HG03571 (cell line): ENCODE measurements around the gene HCRTR1.

Source experiments
- ATAC-seq: cut with Tn5 transposase; IDR thresholded peaks from one replicate; pipeline ENCODE4 v1.9.1; 2021; ENCODE audit not compliant: unreplicated experiment

The HCRTR1 gene

DNA sequence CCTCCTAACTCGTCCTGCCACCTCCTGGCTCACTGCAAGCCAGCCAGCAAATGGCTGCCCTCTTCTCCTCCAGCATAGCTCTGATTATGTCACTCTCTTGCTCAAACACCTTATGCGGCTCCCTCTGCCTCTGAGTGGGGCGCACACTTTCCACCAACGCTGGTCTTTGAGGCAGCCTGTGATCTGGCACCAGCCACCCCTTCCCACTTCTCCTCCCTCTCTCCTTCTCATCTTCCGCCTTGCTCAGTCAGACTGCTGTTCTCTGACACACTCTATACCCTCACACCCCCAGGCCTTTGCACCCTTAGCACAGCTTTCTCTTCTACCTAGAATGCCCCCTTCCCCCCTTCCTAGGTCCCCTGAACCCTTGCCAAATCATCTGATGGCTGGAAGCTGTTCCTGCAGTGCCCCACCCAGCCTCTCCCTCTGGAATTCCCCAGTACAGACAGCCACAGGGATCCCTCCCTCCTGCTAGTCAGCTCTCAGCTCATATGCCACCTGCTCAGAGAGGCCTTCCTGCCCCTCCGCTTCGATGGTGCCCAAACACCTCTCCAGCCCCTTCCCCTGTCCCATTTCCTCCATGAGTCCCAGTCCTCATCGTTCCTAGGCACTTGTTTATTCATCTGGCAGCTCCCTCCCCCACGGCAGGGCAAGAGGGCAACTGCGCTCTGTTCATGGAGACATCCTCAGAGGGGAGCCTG, 48.9 kb downstream of the HCRTR1 start:
- ATAC-seq = no peak

DNA sequence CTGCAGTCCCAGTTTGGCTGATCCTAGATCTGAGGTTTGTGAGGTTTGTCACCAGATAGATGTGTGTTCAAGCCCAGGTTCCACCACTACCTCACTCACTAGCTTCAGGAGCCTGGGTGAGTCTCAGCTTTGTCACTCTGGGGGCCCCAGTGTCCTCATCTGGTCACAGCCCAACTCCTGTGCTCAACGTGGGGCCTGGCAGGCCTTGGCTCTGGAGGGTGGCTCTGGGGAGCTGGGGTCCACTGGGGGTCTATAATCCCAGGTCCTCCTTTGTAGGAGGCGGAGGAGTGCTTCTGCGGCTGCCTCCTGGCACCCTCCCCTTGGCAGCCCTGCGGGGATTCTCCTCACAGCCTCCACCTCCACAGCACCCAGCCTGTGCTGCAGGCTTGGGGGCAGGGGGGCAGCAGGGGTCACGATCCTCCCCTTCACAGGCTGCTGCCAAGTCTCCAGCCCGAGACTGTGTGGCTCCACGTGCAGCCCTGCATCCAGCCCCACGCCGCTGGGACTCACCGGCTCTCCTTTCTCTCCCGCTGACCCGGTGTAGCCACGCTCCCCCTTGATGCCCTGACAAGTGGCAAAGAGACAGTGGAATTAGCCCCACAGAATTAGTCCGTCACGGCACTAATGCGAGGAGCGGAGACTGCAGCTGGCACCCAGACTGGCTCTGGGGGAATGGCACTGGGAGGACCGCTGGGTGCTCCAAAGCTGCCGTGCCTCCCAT, 49.7 kb downstream of the HCRTR1 start:
- ATAC-seq = no peak

DNA sequence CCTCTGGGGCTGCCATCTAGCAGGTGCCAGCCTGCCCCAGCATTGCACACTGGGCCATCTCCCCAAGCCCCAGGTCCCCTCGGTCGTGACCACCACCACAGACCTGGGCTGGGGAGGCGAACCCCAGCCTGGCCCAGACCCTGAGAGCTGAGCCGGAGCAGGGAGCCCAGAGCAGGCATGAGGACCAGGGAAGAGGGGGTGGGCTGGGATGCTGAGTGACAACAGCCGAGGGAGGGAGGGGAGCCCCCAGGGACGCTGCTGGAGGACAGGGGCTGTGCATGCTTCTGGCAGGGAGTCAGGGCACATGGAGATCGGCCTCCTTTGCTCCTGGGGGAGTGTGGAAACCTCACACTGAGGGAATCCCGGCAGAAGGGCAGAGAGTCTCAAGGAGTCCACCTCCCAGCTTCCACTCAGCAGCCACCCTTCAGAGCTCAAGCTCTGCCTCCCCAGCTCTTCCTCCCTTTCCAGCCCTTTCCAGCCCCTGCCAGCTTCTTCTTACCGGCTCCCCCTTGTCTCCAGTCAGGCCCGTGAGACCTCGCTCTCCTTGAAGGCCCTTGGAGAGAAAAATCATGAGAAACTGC, 50.9 kb downstream of the HCRTR1 start:
- no peak for ATAC-seq

DNA sequence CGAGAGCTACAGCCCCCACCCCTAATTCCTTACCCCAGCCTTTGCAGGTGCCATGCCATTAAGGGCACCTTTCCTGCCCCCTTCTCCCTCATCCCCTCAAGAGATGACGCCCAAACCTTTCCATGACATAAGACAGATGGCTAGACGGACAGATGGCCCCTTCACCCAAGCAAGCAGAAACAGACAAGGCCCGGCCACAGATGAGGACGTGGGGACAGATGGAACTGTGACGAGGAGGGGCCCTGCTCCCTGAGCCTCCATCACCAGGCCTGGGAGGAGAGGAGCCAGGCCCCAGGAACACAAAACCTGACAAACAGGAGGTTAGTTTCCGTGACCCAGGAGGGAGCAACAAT, 51.9 kb downstream of the HCRTR1 start:
- no peak for ATAC-seq

DNA sequence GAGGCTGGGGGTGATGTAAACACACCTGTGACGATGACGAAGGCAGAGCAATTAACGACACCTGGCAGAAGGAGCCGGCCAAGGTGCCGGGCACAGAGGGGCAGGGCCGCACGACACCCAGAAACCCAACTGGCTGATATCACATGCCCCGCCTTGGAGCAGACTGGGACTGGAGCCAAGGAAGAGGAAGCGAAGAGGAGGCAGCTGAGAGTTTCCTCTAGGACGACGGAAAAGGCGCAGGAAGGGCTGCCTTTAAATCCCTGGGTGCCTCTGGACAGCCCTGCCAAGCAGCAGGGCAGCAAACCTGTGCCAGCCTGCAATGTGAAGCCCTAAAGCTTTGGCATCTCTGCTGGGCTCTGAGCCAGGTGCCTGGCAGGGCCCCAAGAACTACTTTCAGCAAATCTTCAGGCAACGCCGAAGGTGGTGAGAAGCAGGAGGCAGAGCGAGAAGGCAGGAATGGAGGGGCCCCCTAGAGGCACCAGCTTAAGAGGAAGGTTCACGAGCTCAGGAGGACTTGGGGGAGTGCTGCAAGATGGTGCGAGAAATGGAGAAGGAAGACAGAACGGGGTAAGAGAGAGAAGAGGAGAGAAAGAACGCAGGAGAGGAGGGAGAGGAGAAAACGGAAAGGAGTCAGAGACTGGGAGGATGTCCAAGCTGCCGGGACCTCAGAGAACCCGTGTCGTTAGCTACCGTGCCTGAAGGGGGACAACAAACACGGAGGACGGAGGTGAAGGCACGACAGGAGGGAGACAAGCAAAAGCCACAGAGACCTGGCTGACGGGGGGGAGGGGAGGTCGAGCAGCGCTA, 52.5 kb downstream of the HCRTR1 start:
- ATAC-seq = no peak

DNA sequence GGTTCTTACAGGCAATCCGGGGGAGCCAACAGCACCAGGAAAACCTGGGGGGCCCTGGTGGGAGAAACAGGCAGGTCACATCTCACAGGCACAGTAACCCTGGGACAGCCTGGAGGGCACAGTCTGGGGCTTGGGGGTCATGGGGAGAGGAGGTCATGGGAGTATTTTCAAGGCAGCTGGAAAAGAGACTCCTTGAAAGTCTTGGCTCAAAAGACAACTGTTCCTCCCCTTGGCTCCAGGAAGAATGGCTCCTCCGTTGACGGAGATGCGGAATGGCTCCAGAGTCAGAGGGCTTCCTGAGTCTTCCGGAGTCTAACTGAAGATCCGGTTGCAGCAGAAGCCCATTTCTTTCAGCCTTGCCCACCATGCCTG, 53.1 kb downstream of the HCRTR1 start:
- no peak for ATAC-seq

DNA sequence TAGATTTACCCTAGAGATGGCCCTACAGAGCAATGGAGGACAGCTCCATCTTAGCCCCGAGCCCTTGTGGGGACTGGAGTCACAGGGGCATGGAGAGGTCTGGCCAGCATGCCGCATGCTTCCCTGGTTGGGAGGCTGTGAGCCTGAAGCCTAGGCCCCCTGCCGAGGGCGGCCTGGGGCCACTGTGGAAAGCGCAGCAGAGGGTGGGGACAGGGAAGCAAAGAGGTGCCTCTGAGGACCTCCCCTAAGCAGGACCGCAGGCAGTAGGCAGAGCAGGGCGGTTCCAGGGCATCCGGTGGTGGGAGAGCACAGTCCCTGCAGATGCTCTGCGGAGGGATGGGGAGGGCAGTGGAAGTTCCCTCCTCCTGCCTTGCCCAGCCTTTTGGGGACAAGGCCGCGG, 53.7 kb downstream of the HCRTR1 start:
- ATAC-seq = no peak

DNA sequence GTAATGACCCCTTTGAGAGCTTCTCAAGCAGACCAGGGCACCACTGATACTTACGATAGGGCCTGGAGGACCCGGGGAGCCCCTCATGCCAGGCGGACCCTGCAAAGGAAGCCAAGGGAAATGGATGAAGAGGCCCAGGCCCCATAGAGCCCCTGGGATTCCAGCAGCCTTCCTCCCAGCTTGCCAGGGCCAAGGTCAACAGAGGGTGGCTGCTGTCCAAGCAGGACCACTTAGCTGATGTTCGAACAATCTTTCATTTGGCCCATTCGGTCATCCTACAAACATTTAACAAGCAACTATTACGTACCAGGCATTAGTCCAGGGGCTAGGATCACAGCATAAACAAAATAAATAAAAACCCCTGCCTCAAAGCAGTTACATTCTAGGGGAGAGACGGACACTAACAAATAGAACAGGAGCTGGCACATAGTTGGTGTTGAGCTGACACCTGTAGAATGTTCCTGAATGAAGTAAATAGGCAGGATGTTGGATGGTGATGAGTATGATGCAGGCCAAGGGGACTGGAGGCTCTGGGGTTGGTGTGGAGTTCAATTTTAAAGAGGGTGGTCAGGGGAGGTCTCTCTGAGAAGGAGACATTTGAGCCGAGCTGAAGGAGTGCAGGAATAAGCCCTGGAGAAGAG, 54.2 kb downstream of the HCRTR1 start:
- no peak for ATAC-seq

DNA sequence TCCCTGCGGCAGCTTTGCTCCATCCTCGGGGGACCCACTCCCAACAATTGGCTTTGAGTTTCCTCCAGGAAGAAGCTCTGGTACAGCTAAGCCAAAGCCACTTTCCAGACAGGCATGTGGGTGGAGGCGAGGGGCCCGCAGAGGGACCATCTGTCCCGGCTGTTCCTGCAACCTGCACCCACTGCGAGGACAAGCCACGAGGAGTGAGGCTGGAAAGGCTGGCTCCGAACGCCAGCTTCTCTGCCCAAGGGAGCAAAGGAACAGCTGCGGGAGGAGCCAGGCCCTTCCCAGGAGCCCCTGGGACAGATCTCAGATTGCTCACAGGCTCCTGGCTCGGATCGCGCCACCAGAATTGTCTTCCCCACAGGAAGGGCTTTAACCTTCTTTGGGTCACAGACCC, 55.5 kb downstream of the HCRTR1 start:
- no peak for ATAC-seq

DNA sequence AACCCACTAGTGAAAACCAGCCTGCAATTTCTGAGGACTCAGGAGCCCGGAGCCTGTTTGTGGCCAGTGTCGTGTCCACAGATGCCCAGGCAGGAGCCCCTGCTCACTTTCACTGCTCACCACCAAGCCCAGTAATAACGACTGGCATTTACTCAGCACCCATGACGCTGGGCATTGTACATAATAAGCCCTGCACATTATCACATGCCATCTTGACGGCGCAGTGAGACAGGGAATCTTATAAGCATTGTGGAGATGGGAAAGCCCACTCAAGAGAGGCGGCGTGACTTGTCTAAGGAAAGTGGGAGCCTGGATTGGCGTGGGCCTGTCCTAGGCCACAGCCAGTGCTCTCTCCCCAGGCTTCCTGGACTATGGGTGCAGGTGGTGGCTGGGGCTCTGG, 55.9 kb downstream of the HCRTR1 start:
- ATAC-seq = no peak

DNA sequence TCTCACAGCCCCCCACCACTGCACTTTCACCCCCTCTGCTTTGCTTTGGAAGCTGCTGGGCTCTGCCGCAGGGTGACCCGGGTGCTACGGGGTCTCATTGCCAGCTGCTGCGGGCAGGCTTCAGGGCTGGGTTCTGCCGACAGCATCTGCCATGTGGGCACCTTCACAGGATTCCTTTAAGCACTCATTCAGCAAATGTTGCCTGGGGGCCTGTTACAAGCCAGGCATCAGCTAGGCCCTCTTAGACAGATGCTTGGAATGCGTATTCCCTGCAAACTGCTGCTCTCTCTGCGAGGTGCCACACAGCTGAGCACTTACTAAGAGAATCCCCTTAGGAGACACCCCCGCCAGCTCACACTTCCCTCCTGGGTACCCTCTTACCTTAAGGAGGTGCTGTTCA, 57.1 kb downstream of the HCRTR1 start:
- no peak for ATAC-seq

DNA sequence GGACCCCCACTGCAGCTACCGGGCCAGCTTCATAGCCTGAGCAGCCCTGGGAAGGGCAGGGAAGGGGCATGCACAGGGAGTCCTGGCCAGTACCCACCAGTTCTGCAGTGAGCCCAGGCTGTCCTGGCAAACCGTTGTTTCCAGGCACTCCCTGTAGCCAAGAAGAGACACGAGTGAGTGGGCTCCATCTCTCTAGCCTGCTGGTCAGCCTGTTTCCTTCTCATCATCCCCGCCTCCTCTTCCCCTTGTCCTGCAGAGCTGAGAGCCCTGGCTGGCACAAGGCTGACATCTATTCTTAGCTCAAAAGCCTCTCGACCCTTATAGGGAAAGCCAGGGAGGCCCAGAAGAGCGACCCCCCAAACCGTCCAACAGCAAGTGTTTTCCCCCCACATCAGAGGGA, 57.7 kb downstream of the HCRTR1 start:
- ATAC-seq = no peak

DNA sequence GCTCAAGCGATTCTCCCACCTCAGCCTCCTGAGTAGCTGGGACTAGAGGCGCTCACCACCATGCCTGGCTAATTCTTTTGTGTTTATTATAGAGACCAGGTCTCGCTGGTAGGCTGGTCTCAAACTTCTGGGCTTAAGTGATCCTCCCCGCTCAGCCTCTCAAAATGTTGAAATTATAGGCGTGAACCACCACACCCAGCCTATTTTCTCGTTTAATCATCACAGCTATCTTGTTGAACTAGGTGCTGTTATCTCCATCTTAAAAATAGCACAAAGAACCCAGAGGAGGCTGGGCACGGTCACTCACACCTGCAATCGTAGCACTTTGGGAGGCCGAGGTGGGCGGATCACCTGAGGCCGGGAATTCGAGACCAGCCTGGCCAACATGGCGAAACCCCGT, 58.3 kb downstream of the HCRTR1 start:
- no peak for ATAC-seq
